Keratinocyte (primary cell): ENCODE measurements around the gene CACNA2D2.

Experiments
- EZH2 ChIP-seq: IDR thresholded peaks from one replicate; pipeline ENCODE4 v1.6.1; 2012; ENCODE audit warnings: inconsistent platforms, mild to moderate bottlenecking, low read length, moderate library complexity
- TF ChIP-seq, protein P1 (sequence below), 3 experiments: IDR thresholded peaks in 1 of 3; conservative IDR thresholded peaks in 1 of 3; optimal IDR thresholded peaks in 1 of 3; 2 replicates in 2 of 3; 3 replicates in 1 of 3; pipeline versions ENCODE3 to v1.5.1; 2011; ENCODE audit warnings: low read length in 3 of 3, mild to moderate bottlenecking in 3 of 3, moderate library complexity in 2 of 3, control low read depth in 1 of 3, inconsistent platforms in 1 of 3; ENCODE audit not compliant: insufficient read depth in 2 of 3; ENCODE audit errors: extremely low read depth in 1 of 3

DNA sequence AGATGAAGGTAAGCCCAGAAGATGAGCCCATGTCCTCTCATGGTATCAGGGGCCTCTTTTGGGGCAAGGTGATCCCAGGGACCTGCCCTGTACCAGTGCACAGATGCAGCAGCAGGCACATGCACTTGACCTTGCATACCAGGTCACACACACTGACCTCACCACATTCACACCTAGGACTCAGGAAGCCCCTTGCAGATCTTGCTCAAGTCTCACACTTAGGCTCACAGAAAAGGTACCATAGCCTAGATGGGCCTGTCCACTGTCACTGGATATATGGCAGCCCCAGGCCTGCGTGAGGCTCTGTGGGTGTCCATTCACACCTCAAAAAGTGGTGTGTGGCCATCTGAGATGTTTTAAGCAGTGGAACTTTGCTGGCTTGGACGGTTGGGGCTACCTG lies 58.7 kb downstream of the CACNA2D2 start:
- TF ChIP-seq, protein P1, sequence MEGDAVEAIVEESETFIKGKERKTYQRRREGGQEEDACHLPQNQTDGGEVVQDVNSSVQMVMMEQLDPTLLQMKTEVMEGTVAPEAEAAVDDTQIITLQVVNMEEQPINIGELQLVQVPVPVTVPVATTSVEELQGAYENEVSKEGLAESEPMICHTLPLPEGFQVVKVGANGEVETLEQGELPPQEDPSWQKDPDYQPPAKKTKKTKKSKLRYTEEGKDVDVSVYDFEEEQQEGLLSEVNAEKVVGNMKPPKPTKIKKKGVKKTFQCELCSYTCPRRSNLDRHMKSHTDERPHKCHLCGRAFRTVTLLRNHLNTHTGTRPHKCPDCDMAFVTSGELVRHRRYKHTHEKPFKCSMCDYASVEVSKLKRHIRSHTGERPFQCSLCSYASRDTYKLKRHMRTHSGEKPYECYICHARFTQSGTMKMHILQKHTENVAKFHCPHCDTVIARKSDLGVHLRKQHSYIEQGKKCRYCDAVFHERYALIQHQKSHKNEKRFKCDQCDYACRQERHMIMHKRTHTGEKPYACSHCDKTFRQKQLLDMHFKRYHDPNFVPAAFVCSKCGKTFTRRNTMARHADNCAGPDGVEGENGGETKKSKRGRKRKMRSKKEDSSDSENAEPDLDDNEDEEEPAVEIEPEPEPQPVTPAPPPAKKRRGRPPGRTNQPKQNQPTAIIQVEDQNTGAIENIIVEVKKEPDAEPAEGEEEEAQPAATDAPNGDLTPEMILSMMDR (optimal IDR thresholded peaks at IDR 0.05 in 1 of 3, IDR thresholded peaks at IDR 0.05 in 1 of 3, conservative IDR thresholded peaks at IDR 0.05 in 1 of 3; ENCODE audit: extremely low read depth in 1 of 3, insufficient read depth in 2 of 3, low read length in 3 of 3), result no peak
- no peak for TF ChIP-seq EZH2
